GM10266 (cell line): ENCODE data around the gene SUSD2.
"Not testable (repeated sequence)": the region's sequence is repeated elsewhere in the genome, so short reads cannot be mapped to it uniquely, and the experiment has no call there.

Source experiments
- DNase-seq: peaks from one replicate; pipeline ENCODE4 v3.0.0; 2012; ENCODE audit errors: extremely low spot score
- CTCF ChIP-seq: IDR thresholded peaks from 2 replicates; pipeline ENCODE4 v1.5.1; 2012; ENCODE audit warnings: mild to moderate bottlenecking, low read depth; ENCODE audit not compliant: control insufficient read depth, insufficient read depth; ENCODE audit errors: missing control alignments

SUSD2 gene

GRCh38 chr22:24207264-24208011 lies 26.2 kb downstream of the SUSD2 start:
- no peak for DNase-seq
- TF ChIP-seq CTCF, result no peak

- no peak for TF ChIP-seq CTCF
- no peak for DNase-seq
Observed at GRCh38 chr22:24208012-24208749, 26.9 kb downstream of the SUSD2 start.

- no peak for TF ChIP-seq CTCF
- no peak for DNase-seq
Observed at GRCh38 chr22:24209016-24209415, 27.7 kb downstream of the SUSD2 start.

- TF ChIP-seq CTCF, result no peak
- DNase-seq, result no peak
Observed at GRCh38 chr22:24209687-24210086, 28.4 kb downstream of the SUSD2 start.

GRCh38 chr22:24210409-24210808 lies 29.1 kb downstream of the SUSD2 start:
- DNase-seq, result not testable (repeated sequence)

- not testable (repeated sequence) for DNase-seq
Observed at GRCh38 chr22:24211716-24212115, 30.4 kb downstream of the SUSD2 start.

GRCh38 chr22:24213111-24213510 lies 31.8 kb downstream of the SUSD2 start:
- not testable (repeated sequence) for DNase-seq

- no peak for TF ChIP-seq CTCF
- DNase-seq, result no peak
Observed at GRCh38 chr22:24214467-24215285, 33.4 kb downstream of the SUSD2 start.
